T-helper 17 cell (primary cell): Measurements from ENCODE around the gene CBX6. TPM values are rescaled to one million over a fixed set of nuclear protein-coding genes. Genes with fewer than 3 reads are reported as not detected.

Source experiments
- ATAC-seq: fragments of 150-1000 bp; cut with Tn5 transposase; 2 replicates; pipeline ENCODE4 v1.10.0; 2021; ENCODE audit warnings: mild to moderate bottlenecking, moderate library complexity
- DNase-seq, 3 donors: peaks; one replicate each; pipeline versions ENCODE4 v3.0.0 to v3.0.0-alpha.2; 2020 to 2021
- H3K9me3 ChIP-seq: one replicate; pipeline ENCODE4 v1.7.0; 2013; ENCODE audit warnings: low read length, mild to moderate bottlenecking; ENCODE audit not compliant: control insufficient read depth, poor library complexity, severe bottlenecking
- H3K27ac Mint-ChIP-seq: one replicate; pipeline ENCODE4 v1.8.0; 2022; ENCODE audit warnings: mild to moderate bottlenecking, moderate library complexity, mixed read lengths
- H3K27me3 Mint-ChIP-seq: one replicate; pipeline ENCODE4 v1.8.0; 2022; ENCODE audit warnings: mixed read lengths
- H3K36me3 Mint-ChIP-seq: one replicate; pipeline ENCODE4 v1.8.0; 2022; ENCODE audit warnings: low read depth, mixed read lengths
- H3K4me1 Mint-ChIP-seq: one replicate; pipeline ENCODE4 v1.8.0; 2022; ENCODE audit warnings: mild to moderate bottlenecking, mixed read lengths
- H3K4me3 Mint-ChIP-seq: one replicate; pipeline ENCODE4 v1.8.0; 2022; ENCODE audit warnings: mild to moderate bottlenecking, moderate library complexity, mixed read lengths
- total RNA-seq, 4 donors: library from RNA in 2 of 4; stranded (reverse) in 2 of 4; gene quantifications; one replicate each; pipeline ENCODE4 v1.2.3 and lab custom pipeline; 2022 to 2026

CBX6 gene
- total RNA-seq, 2 donors from 2014 or later: 44.0 to 45.8 TPM

- Mint-ChIP-seq H3K36me3 (no peaks in the 10 kb centered on the region), H3K4me3 (peak overlapping the region; percentile 62), H3K27ac (peak overlapping the region; percentile 94), H3K27me3 (peaks cover 20% of the 10 kb centered on the region), H3K4me1 (peaks cover 22% of the 10 kb centered on the region)
- ATAC-seq (no peak), DNase-seq (no peak)
- no peaks in the 10 kb centered on the region for H3K9me3 ChIP-seq
These were observed 11.1 kb upstream of the CBX6 start for GRCh38 chr22:38882972-38883622.

GRCh38 chr22:38881997-38882879 is 10.2 kb upstream of the CBX6 start:
- no peaks in the 10 kb centered on the region for H3K36me3 Mint-ChIP-seq
- H3K27ac Mint-ChIP-seq: peak overlapping the region; percentile 94
- no peaks in the 10 kb centered on the region for H3K9me3 ChIP-seq
- peaks cover 22% of the 10 kb centered on the region for H3K4me1 Mint-ChIP-seq
- peak overlapping the region; percentile 79 for H3K4me3 Mint-ChIP-seq
- peaks cover 20% of the 10 kb centered on the region for H3K27me3 Mint-ChIP-seq
- DNase-seq (no peak), ATAC-seq (no peak)

- peaks cover 22% of the 10 kb centered on the region for H3K4me1 Mint-ChIP-seq
- no peaks in the 10 kb centered on the region for H3K9me3 ChIP-seq
- ATAC-seq (no peak), DNase-seq (no peak)
- H3K27ac Mint-ChIP-seq: no peak overlapping the region
- H3K4me3 Mint-ChIP-seq: no peak overlapping the region
- H3K36me3 Mint-ChIP-seq: no peaks in the 10 kb centered on the region
- H3K27me3 Mint-ChIP-seq: peaks cover 17% of the 10 kb centered on the region
These were observed 9.5 kb upstream of the CBX6 start for GRCh38 chr22:38881464-38881871.

GRCh38 chr22:38879961-38880360 is 7.9 kb upstream of the CBX6 start:
- DNase-seq (no peak), ATAC-seq (no peak)
- peaks cover 25% of the 10 kb centered on the region for H3K4me1 Mint-ChIP-seq
- no peaks in the 10 kb centered on the region for H3K9me3 ChIP-seq
- H3K27ac Mint-ChIP-seq: no peak overlapping the region
- H3K36me3 Mint-ChIP-seq: no peaks in the 10 kb centered on the region
- H3K4me3 Mint-ChIP-seq: no peak overlapping the region
- H3K27me3 Mint-ChIP-seq: peaks cover 14% of the 10 kb centered on the region

- Mint-ChIP-seq H3K27me3 (peaks cover 14% of the 10 kb centered on the region), H3K4me3 (no peak overlapping the region), H3K4me1 (peaks cover 27% of the 10 kb centered on the region), H3K27ac (no peak overlapping the region), H3K36me3 (no peaks in the 10 kb centered on the region)
- DNase-seq: no peak
- no peaks in the 10 kb centered on the region for H3K9me3 ChIP-seq
- no peak for ATAC-seq
These were observed 7.2 kb upstream of the CBX6 start for GRCh38 chr22:38879108-38879729.

GRCh38 chr22:38878001-38878400 is 6.0 kb upstream of the CBX6 start:
- no peak overlapping the region for H3K4me3 Mint-ChIP-seq
- no peak overlapping the region for H3K27ac Mint-ChIP-seq
- H3K36me3 Mint-ChIP-seq: no peaks in the 10 kb centered on the region
- no peak for ATAC-seq
- peaks cover 14% of the 10 kb centered on the region for H3K27me3 Mint-ChIP-seq
- no peak for DNase-seq
- no peaks in the 10 kb centered on the region for H3K9me3 ChIP-seq
- H3K4me1 Mint-ChIP-seq: peaks cover 33% of the 10 kb centered on the region

GRCh38 chr22:38874529-38875222 is 2.7 kb upstream of the CBX6 start:
- H3K4me1 Mint-ChIP-seq: peaks cover 35% of the 10 kb centered on the region
- no peaks in the 10 kb centered on the region for H3K36me3 Mint-ChIP-seq
- H3K4me3 Mint-ChIP-seq: no peak overlapping the region
- no peaks in the 10 kb centered on the region for H3K9me3 ChIP-seq
- H3K27ac Mint-ChIP-seq: peak overlapping the region; percentile 92
- H3K27me3 Mint-ChIP-seq: peaks cover 8% of the 10 kb centered on the region
- no peak for DNase-seq
- no peak for ATAC-seq

- H3K9me3 ChIP-seq: no peaks in the 10 kb centered on the region
- Mint-ChIP-seq H3K27ac (peak overlapping the region; percentile 92), H3K36me3 (no peaks in the 10 kb centered on the region), H3K4me3 (peak overlapping the region; percentile 95), H3K27me3 (peaks cover 4% of the 10 kb centered on the region), H3K4me1 (peaks cover 35% of the 10 kb centered on the region)
- DNase-seq (peak in 1 of 3 donors; percentile 32), ATAC-seq (peak; percentile 33)
These were observed 1.7 kb upstream of the CBX6 start for GRCh38 chr22:38873469-38874411.

- H3K4me1 Mint-ChIP-seq: peaks cover 40% of the 10 kb centered on the region
- peak overlapping the region; percentile 95 for H3K4me3 Mint-ChIP-seq
- H3K27ac Mint-ChIP-seq: peak overlapping the region; percentile 92
- ATAC-seq (no peak), DNase-seq (no peak)
- no peaks in the 10 kb centered on the region for H3K9me3 ChIP-seq
- H3K27me3 Mint-ChIP-seq: no peaks in the 10 kb centered on the region
- H3K36me3 Mint-ChIP-seq: no peaks in the 10 kb centered on the region
These were observed 824 bp upstream of the CBX6 start for GRCh38 chr22:38872831-38873248.

- ATAC-seq: peak; percentile 8
- DNase-seq: no peak
- peak overlapping the region; percentile 95 for H3K4me3 Mint-ChIP-seq
- H3K9me3 ChIP-seq: no peaks in the 10 kb centered on the region
- H3K4me1 Mint-ChIP-seq: peaks cover 40% of the 10 kb centered on the region
- H3K27me3 Mint-ChIP-seq: no peaks in the 10 kb centered on the region
- no peaks in the 10 kb centered on the region for H3K36me3 Mint-ChIP-seq
- peak overlapping the region; percentile 93 for H3K27ac Mint-ChIP-seq
These were observed 450 bp downstream of the CBX6 start for GRCh38 chr22:38871360-38872171.

GRCh38 chr22:38870791-38871359 is 1.1 kb downstream of the CBX6 start:
- peak overlapping the region; percentile 95 for H3K4me3 Mint-ChIP-seq
- H3K36me3 Mint-ChIP-seq: no peaks in the 10 kb centered on the region
- no peak for ATAC-seq
- H3K4me1 Mint-ChIP-seq: peaks cover 40% of the 10 kb centered on the region
- H3K27ac Mint-ChIP-seq: peak overlapping the region; percentile 93
- no peaks in the 10 kb centered on the region for H3K9me3 ChIP-seq
- no peak for DNase-seq
- no peaks in the 10 kb centered on the region for H3K27me3 Mint-ChIP-seq
